WTC11 (cell line): ENCODE measurements around the gene ATPAF1. TPM values are rescaled to one million over a fixed set of nuclear protein-coding genes. Genes with fewer than 3 reads are reported as not detected.
A peak's percentile ranks its signal among the peaks of the same experiment; 100 is the strongest.

Experiments used
- ATAC-seq: fragments of 200-7000 bp; cut with Tn5 transposase; 2 replicates; pipeline ENCODE4 v1.10.0; 2021; ENCODE audit warnings: mild to moderate bottlenecking, moderate library complexity
- Bru-seq: library from RNA; stranded (reverse); fragments of 400-500 nt; gene quantifications from one replicate; lab custom pipeline; 2021; lab: Mats Ljungman, UMichigan
- CTCF ChIA-PET: fragments of 300-600 bp; sonication (Branson Sonifier 250); formaldehyde crosslinking; loops from one replicate; lab custom pipeline; 2021; ENCODE audit warnings: antibody characterized with exemption; lab: Charles Lee
- POLR2A ChIA-PET: fragments of 350-600 bp; sonication (Branson Sonifier 250); formaldehyde crosslinking; loops from one replicate; lab custom pipeline; 2021; ENCODE audit warnings: antibody characterized with exemption; lab: Charles Lee
- DNase-seq: peaks from one replicate; pipeline ENCODE4 v3.0.0; 2021; ENCODE audit warnings: low spot score
- H3K27ac Mint-ChIP-seq: 2 replicates; pipeline ENCODE4 v1.8.0; 2021; ENCODE audit warnings: mixed read lengths
- H3K27me3 Mint-ChIP-seq: 2 replicates; pipeline ENCODE4 v1.8.0; 2021; ENCODE audit warnings: low read depth, mild to moderate bottlenecking, moderate library complexity, mixed read lengths
- H3K36me3 Mint-ChIP-seq: 2 replicates; pipeline ENCODE4 v1.8.0; 2021; ENCODE audit warnings: mixed read lengths
- H3K4me1 Mint-ChIP-seq: 2 replicates; pipeline ENCODE4 v1.8.0; 2022; ENCODE audit warnings: mixed read lengths
- H3K4me3 Mint-ChIP-seq: 2 replicates; pipeline ENCODE4 v1.8.0; 2021; ENCODE audit warnings: mild to moderate bottlenecking, moderate library complexity, mixed read lengths
- H3K9me3 Mint-ChIP-seq: 2 replicates; pipeline ENCODE4 v1.8.0; 2021; ENCODE audit warnings: mixed read lengths
- ARID4B ChIP-seq: sonication (generic); formaldehyde crosslinking; IDR thresholded peaks from 2 replicates; pipeline ENCODE4 v1.8.0; 2023; ENCODE audit warnings: missing genetic modification reagents, mild to moderate bottlenecking, borderline replicate concordance
- CDX4 ChIP-seq: fragments of 250-450 bp; sonication (Bioruptor Pico); IDR thresholded peaks from 2 replicates; pipeline ENCODE4 v1.9.0; 2021; ENCODE audit warnings: moderate library complexity, mild to moderate bottlenecking, inconsistent platforms, borderline replicate concordance
- CTCF ChIP-seq: fragments of 200-600 bp; IDR thresholded peaks from 2 replicates; pipeline ENCODE4 v1.8.0; 2022; ENCODE audit warnings: antibody characterized with exemption
- E2F5 ChIP-seq: sonication (generic); formaldehyde crosslinking; IDR thresholded peaks from 2 replicates; pipeline ENCODE4 v1.8.1; 2022; ENCODE audit warnings: mild to moderate bottlenecking, moderate library complexity, missing genetic modification reagents
- ELF4 ChIP-seq: sonication (generic); formaldehyde crosslinking; IDR thresholded peaks from 2 replicates; pipeline ENCODE4 v1.8.1; 2022; ENCODE audit warnings: low read depth, mild to moderate bottlenecking, moderate library complexity, missing genetic modification reagents
- FOXK1 ChIP-seq: sonication (generic); formaldehyde crosslinking; IDR thresholded peaks from 2 replicates; pipeline ENCODE4 v1.8.0; 2022; ENCODE audit warnings: mild to moderate bottlenecking, moderate library complexity, missing genetic modification reagents
- GRHL2 ChIP-seq: fragments of 250-450 bp; sonication (Bioruptor Pico); IDR thresholded peaks from 2 replicates; pipeline ENCODE4 v1.8.0; 2022; ENCODE audit warnings: mild to moderate bottlenecking, moderate library complexity; ENCODE audit not compliant: insufficient replicate concordance, severe bottlenecking
- NFATC4 ChIP-seq: fragments of 250-450 bp; sonication (Bioruptor Pico); IDR thresholded peaks from 2 replicates; pipeline ENCODE4 v1.9.0; 2021; ENCODE audit warnings: mild to moderate bottlenecking
- NFE2L1 ChIP-seq: sonication (generic); formaldehyde crosslinking; IDR thresholded peaks from 2 replicates; pipeline ENCODE4 v1.8.1; 2023; ENCODE audit warnings: missing genetic modification reagents
- NFYB ChIP-seq: sonication (generic); formaldehyde crosslinking; conservative IDR thresholded peaks from 2 replicates; pipeline ENCODE4 v1.8.0; 2022; ENCODE audit warnings: low read depth, missing genetic modification reagents
- PREB ChIP-seq: sonication (generic); formaldehyde crosslinking; IDR thresholded peaks from 2 replicates; pipeline ENCODE4 v1.8.1; 2022; ENCODE audit warnings: mild to moderate bottlenecking, missing genetic modification reagents, moderate library complexity, borderline replicate concordance
- RELA ChIP-seq: sonication (generic); formaldehyde crosslinking; IDR thresholded peaks from 2 replicates; pipeline ENCODE4 v1.8.1; 2022; ENCODE audit warnings: missing genetic modification reagents, mild to moderate bottlenecking, borderline replicate concordance
- TEAD1 ChIP-seq: sonication (generic); formaldehyde crosslinking; IDR thresholded peaks from 2 replicates; pipeline ENCODE4 v1.8.0; 2022; ENCODE audit warnings: mild to moderate bottlenecking, missing genetic modification reagents
- TEAD4 ChIP-seq: sonication (generic); formaldehyde crosslinking; IDR thresholded peaks from 2 replicates; pipeline ENCODE4 v1.8.0; 2022; ENCODE audit warnings: mild to moderate bottlenecking, missing genetic modification reagents
- ZNF219 ChIP-seq: sonication (generic); formaldehyde crosslinking; IDR thresholded peaks from 2 replicates; pipeline ENCODE4 v1.8.0; 2023; ENCODE audit warnings: missing genetic modification reagents, mild to moderate bottlenecking, borderline replicate concordance
- ZNF423 ChIP-seq: fragments of 250-450 bp; sonication (Bioruptor Pico); IDR thresholded peaks from 2 replicates; pipeline ENCODE4 v2.1.2; 2022; ENCODE audit warnings: mild to moderate bottlenecking, moderate library complexity
- ZNF671 ChIP-seq: fragments of 250-450 bp; sonication (Bioruptor Pico); IDR thresholded peaks from 2 replicates; pipeline ENCODE4 v1.8.0; 2021; ENCODE audit warnings: mild to moderate bottlenecking
- ZSCAN18 ChIP-seq: fragments of 250-450 bp; sonication (Bioruptor Pico); IDR thresholded peaks from 2 replicates; pipeline ENCODE4 v2.1.2; 2022; ENCODE audit warnings: mild to moderate bottlenecking, moderate library complexity
- long read RNA-seq, 3 experiments: library from RNA in 1 of 3; library from capped mRNA in 1 of 3; library from polyadenylated mRNA in 1 of 3; unstranded in 2 of 3; stranded (forward) in 1 of 3; transcript quantifications; one replicate each; pipeline ENCODE4 v2.0.0, GENCODE V29; 2021
- total RNA-seq: library from RNA; stranded (reverse); gene quantifications from 3 replicates; pipeline ENCODE4 v1.2.3, GENCODE V29; 2021

ATPAF1 gene
- 35.7 to 45.5 TPM (median 44.5 TPM) in 3 replicates for total RNA-seq
- Bru-seq, nascent RNA = percentile 79 among the genes with signal in this experiment
- long read RNA-seq, experiment 1, full-length matches to known transcripts = 325 of 369 reads
- long read RNA-seq, experiment 1, partial matches to known transcripts = 5 of 369 reads
- long read RNA-seq, experiment 1, other reads (novel, unspliced or antisense) = 39 of 369 reads
- long read RNA-seq, experiment 2, full-length matches to known transcripts = 39 of 76 reads
- long read RNA-seq, experiment 2, partial matches to known transcripts = 4 of 76 reads
- long read RNA-seq, experiment 2, other reads (novel, unspliced or antisense) = 33 of 76 reads
- long read RNA-seq, experiment 3, partial matches to known transcripts = 2 of 11 reads
- long read RNA-seq, experiment 3, other reads (novel, unspliced or antisense) = 9 of 11 reads

GRCh38 chr1:46667782-46668760 is at the start of gene ATPAF1:
Gene ATPAF1 (minus strand): TSS chr1:46668364. CDS start chr1:46668322, 42 bp downstream.
- DNase-seq (peak; percentile 77), ATAC-seq (peak; percentile 92)
- Mint-ChIP-seq H3K4me1 (peaks cover 19% of the 10 kb centered on the region), H3K9me3 (no peaks in the 10 kb centered on the region), H3K36me3 (peaks cover 17% of the 10 kb centered on the region), H3K4me3 (peak within 1 kb of the TSS; percentile 80), H3K27ac (no peak within 1 kb of the TSS; the same call in 1 of the 2 replicates), H3K27me3 (no peaks in the 10 kb centered on the region; the same call in 1 of the 2 replicates)
- CTCF ChIA-PET = interaction anchor here (0.6 to 2.1 kb wide), 8 partner anchors 9 to 365 kb away, joined by 3 to 15 read pairs (median 6); partner anchors contain the start of gene MKNK1
- POLR2A ChIA-PET = interaction anchor here (1.0 to 2.0 kb wide), 3 partner anchors 9 to 51 kb away, joined by 3 to 9 read pairs (median 4); partner anchors contain the start of genes EFCAB14 and MOB3C
- no peak for TF ChIP-seq CTCF
- no peak; the same call in 1 of the 2 replicates for TF ChIP-seq NFE2L1
- 0 out of 2 replicates have a peak, but pooled peaks have one; percentile 40 for TF ChIP-seq ELF4 (CRISPR knock-in tag)
- TF ChIP-seq GRHL2 = no peak
- TF ChIP-seq E2F5 (CRISPR knock-in tag) = peak; percentile 89; the same call in 1 of the 2 replicates
- no peak for TF ChIP-seq NFATC4
- TF ChIP-seq TEAD4 (CRISPR knock-in tag) = no peak
- no peak for TF ChIP-seq ZNF219 (CRISPR knock-in tag)
- TF ChIP-seq FOXK1 (CRISPR knock-in tag) = peak; percentile 75
- no peak; the same call in 1 of the 2 replicates for TF ChIP-seq ARID4B (CRISPR knock-in tag)
- no peak for TF ChIP-seq ZNF423
- TF ChIP-seq RELA (CRISPR knock-in tag) = no peak
- TF ChIP-seq PREB (CRISPR knock-in tag) = no peak
- TF ChIP-seq ZNF671 (CRISPR knock-in tag) = no peak
- no peak; the same call in 1 of the 2 replicates for TF ChIP-seq NFYB
- TF ChIP-seq CDX4 = no peak
- TF ChIP-seq TEAD1 (CRISPR knock-in tag) = 0 out of 2 replicates have a peak, but pooled peaks have one; percentile 49
- TF ChIP-seq ZSCAN18 (CRISPR knock-in tag) = no peak
